ENCODE measurements around the gene CRYBG2. TPM values are rescaled to one million over a fixed set of nuclear protein-coding genes. Genes with fewer than 3 reads are reported as not detected.

The CRYBG2 gene
- total RNA-seq, 1 donor from 2014 or later: 19.5 TPM

DNA sequence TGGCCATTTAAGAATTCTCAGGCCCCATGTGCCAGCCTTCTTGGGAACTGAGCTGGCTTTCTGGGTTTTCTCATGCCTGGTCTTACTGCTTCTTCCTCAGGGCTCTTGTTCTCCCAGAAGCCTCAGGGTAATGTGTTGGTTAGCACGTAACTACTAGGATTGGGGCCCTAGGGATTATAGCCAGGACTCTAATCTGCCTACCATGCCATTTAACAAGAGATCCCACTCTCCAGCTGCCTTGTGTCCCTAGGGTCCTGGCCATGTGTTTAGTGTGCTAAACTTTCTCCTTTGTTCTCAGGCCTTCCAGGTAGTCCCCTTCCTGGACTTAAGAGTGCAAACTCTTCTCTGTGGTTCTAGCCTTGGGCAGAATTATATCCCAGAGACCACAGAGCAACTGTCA is 76.2 kb downstream of the CRYBG2 start:
- Histone ChIP-seq H3K36me3 (ENCODE audit: control insufficient read depth, insufficient read depth, low read length) (peaks cover 10% of the 10 kb centered on the region), H3K27me3 (ENCODE audit: control insufficient read depth, insufficient read depth, low read length) (no peaks in the 10 kb centered on the region), H3K4me3 (ENCODE audit: low read depth, low read length) (no peak overlapping the region)
- DNase-seq (ENCODE audit: low read depth) (no peak), FAIRE-seq (no peak)
- TF ChIP-seq, protein P1, sequence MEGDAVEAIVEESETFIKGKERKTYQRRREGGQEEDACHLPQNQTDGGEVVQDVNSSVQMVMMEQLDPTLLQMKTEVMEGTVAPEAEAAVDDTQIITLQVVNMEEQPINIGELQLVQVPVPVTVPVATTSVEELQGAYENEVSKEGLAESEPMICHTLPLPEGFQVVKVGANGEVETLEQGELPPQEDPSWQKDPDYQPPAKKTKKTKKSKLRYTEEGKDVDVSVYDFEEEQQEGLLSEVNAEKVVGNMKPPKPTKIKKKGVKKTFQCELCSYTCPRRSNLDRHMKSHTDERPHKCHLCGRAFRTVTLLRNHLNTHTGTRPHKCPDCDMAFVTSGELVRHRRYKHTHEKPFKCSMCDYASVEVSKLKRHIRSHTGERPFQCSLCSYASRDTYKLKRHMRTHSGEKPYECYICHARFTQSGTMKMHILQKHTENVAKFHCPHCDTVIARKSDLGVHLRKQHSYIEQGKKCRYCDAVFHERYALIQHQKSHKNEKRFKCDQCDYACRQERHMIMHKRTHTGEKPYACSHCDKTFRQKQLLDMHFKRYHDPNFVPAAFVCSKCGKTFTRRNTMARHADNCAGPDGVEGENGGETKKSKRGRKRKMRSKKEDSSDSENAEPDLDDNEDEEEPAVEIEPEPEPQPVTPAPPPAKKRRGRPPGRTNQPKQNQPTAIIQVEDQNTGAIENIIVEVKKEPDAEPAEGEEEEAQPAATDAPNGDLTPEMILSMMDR (IDR thresholded peaks at IDR 0.05; ENCODE audit: insufficient read depth, low read length, severe bottlenecking): no peak

GRCh38 chr1:26277261-26277661 is 76.7 kb downstream of the CRYBG2 start:
- peaks cover 10% of the 10 kb centered on the region for H3K36me3 ChIP-seq (ENCODE audit: control insufficient read depth, insufficient read depth, low read length)
- peak; percentile 50 for DNase-seq (ENCODE audit: low read depth)
- TF ChIP-seq, protein P1 (IDR thresholded peaks at IDR 0.05; ENCODE audit: insufficient read depth, low read length, severe bottlenecking): no peak
- H3K27me3 ChIP-seq (ENCODE audit: control insufficient read depth, insufficient read depth, low read length): no peaks in the 10 kb centered on the region
- H3K4me3 ChIP-seq (ENCODE audit: low read depth, low read length): no peak overlapping the region
- FAIRE-seq: no peak

GRCh38 chr1:26276432-26276838 is 77.5 kb downstream of the CRYBG2 start:
- TF ChIP-seq, protein P1 (IDR thresholded peaks at IDR 0.05; ENCODE audit: insufficient read depth, low read length, severe bottlenecking): no peak

GRCh38 chr1:26275580-26276431 is 78.1 kb downstream of the CRYBG2 start:
- H3K36me3 ChIP-seq (ENCODE audit: control insufficient read depth, insufficient read depth, low read length): peaks cover 3% of the 10 kb centered on the region
- DNase-seq (ENCODE audit: low read depth): peak; percentile 97
- no peak overlapping the region for H3K4me3 ChIP-seq (ENCODE audit: low read depth, low read length)
- TF ChIP-seq, protein P1 (IDR thresholded peaks at IDR 0.05; ENCODE audit: insufficient read depth, low read length, severe bottlenecking): peak; percentile 72
- no peak for FAIRE-seq
- H3K27me3 ChIP-seq (ENCODE audit: control insufficient read depth, insufficient read depth, low read length): no peaks in the 10 kb centered on the region

More at GRCh38 chr1:26276432-26276838, 77.5 kb downstream of the CRYBG2 start:
- Histone ChIP-seq H3K4me3 (ENCODE audit: low read depth, low read length) (no peak overlapping the region), H3K36me3 (ENCODE audit: control insufficient read depth, insufficient read depth, low read length) (peaks cover 6% of the 10 kb centered on the region), H3K27me3 (ENCODE audit: control insufficient read depth, insufficient read depth, low read length) (no peaks in the 10 kb centered on the region)
- DNase-seq (ENCODE audit: low read depth) (no peak), FAIRE-seq (peak; percentile 96)

GRCh38 chr1:26274801-26275425 is 79.0 kb downstream of the CRYBG2 start:
- no peak for FAIRE-seq
- no peaks in the 10 kb centered on the region for H3K27me3 ChIP-seq (ENCODE audit: control insufficient read depth, insufficient read depth, low read length)
- DNase-seq (ENCODE audit: low read depth): peak; percentile 90
- H3K36me3 ChIP-seq (ENCODE audit: control insufficient read depth, insufficient read depth, low read length): peaks cover 4% of the 10 kb centered on the region
- no peak overlapping the region for H3K4me3 ChIP-seq (ENCODE audit: low read depth, low read length)
- TF ChIP-seq, protein P1 (IDR thresholded peaks at IDR 0.05; ENCODE audit: insufficient read depth, low read length, severe bottlenecking): no peak

Other genes with a start within 250 kb of the CRYBG2 start
- gene PDIK1L, start 242.3 kb downstream of the CRYBG2 start, total RNA-seq: 8.4 and 8.7 TPM in 2 replicates
- not detected in 2 replicates for gene FAM110D, start 195.1 kb downstream of the CRYBG2 start, total RNA-seq
- not detected in 2 replicates for gene C1orf232, start 185.2 kb downstream of the CRYBG2 start, total RNA-seq
- gene ZNF593, start 184.2 kb downstream of the CRYBG2 start, total RNA-seq: 53.0 and 66.9 TPM in 2 replicates
- gene ZNF593OS, start 182.3 kb downstream of the CRYBG2 start, total RNA-seq: not detected in 2 replicates
- 11.8 and 15.8 TPM in 2 replicates for gene CNKSR1, start 176.6 kb downstream of the CRYBG2 start, total RNA-seq
- under 0.01 TPM in 2 replicates for gene CATSPER4, start 163.5 kb downstream of the CRYBG2 start, total RNA-seq
- 8.1 and 8.4 TPM in 2 replicates for gene CEP85, start 119.9 kb downstream of the CRYBG2 start, total RNA-seq
- gene SH3BGRL3, start 74.0 kb downstream of the CRYBG2 start, total RNA-seq: 14.5 and 28.7 TPM in 2 replicates
- gene UBXN11, start 47.5 kb downstream of the CRYBG2 start, total RNA-seq: 2.6 and 3.1 TPM in 2 replicates
- gene CD52, start 36.2 kb downstream of the CRYBG2 start, total RNA-seq: not detected in 2 replicates
- gene ZNF683, start 18.6 kb upstream of the CRYBG2 start, total RNA-seq: not detected in 2 replicates
- gene LIN28A, start 56.7 kb upstream of the CRYBG2 start, total RNA-seq: not detected in 2 replicates
- gene DHDDS, start 78.2 kb upstream of the CRYBG2 start, total RNA-seq: 55.3 and 64.9 TPM in 2 replicates
- gene HMGN2, start 118.3 kb upstream of the CRYBG2 start, total RNA-seq: 87.9 and 283 TPM in 2 replicates
- 35.5 and 61.3 TPM in 2 replicates for gene RPS6KA1, start 175.6 kb upstream of the CRYBG2 start, total RNA-seq